COR-L47 (cell line): Measurements from ENCODE around the gene PGA5.

Experiments used
- DNase-seq: peaks from one replicate; lab custom pipeline; 2025; lab: John Stamatoyannopoulos, UW

Gene PGA5

GRCh38 chr11:61294717-61295595 is 54.0 kb downstream of the PGA5 start, which contains the start of gene VWCE:
Gene VWCE, minus strand, starts transcription at chr11:61295316. Its CDS starts 279 bp downstream, at chr11:61295037.
- peak; percentile 71 for DNase-seq

GRCh38 chr11:61295596-61295926 is 54.6 kb downstream of the PGA5 start:
- no peak for DNase-seq

GRCh38 chr11:61297341-61297740 is 56.4 kb downstream of the PGA5 start:
- DNase-seq, result no peak

GRCh38 chr11:61297746-61298145 is 56.8 kb downstream of the PGA5 start:
- DNase-seq, result no peak

- DNase-seq, result no peak
These were observed 57.8 kb downstream of the PGA5 start for GRCh38 chr11:61298663-61299244.
